ENCODE results near the gene COL8A2. TPM values are rescaled to one million over a fixed set of nuclear protein-coding genes. Genes with fewer than 3 reads are reported as not detected.
A peak's percentile ranks its signal among the peaks of the same experiment; 100 is the strongest.

COL8A2 gene
- total RNA-seq, 4 donors from 2014 or later, result 1.2 to 5.4 (median 1.7) TPM

DNA sequence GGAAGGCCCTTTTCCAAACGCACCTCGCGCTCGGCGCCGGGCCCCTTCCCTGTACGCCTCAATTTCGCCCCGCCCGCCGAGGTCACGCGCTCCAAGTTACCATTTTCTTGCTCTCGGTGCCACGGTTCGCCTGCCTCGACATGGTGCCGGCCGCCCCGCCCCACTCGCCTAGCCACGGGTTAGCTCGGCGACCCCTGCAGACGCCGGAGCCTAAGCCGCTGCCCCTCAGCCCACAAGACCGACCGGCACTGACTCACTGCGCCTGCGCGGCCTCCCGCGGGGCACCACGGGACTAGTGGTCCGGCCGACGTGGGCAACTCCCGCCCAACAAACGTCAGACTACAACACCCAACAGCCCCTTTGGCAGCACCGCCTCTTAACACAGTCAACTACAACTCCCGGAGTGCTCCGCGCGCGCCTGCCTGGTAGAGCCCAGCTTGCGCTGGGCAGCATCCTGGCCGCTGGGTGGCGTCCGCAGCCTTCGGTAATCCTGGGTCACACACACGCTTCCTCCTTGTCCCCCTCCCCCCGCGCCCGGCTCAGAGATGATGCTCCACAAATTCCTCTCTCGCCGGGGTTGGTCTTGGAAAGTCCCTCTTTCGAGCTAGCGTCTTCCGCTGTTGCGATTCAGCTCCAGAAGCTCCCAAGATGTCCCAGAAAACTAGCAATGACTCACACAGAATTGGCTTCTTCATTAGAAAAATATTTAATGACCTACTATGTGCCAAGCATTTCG is 24.4 kb upstream of the COL8A2 start, which contains the start of gene TRAPPC3:
Gene TRAPPC3 (minus strand): TSS at position 250 of the 736 bp plus-strand sequence. CDS start 108 bp downstream, at position 142.
- H3K27me3 ChIP-seq, result no peaks in the 10 kb centered on the region
- no peaks in the 10 kb centered on the region for H3K9me3 ChIP-seq
- H3K4me1 ChIP-seq, result peaks cover 26 to 44% (median 38%) of the 10 kb centered on the region in 4 donors
- intact Hi-C loops (cut with DNase I; ENCODE audit: low total_unique reads) (loop anchor here (2.0 kb wide), 1 partner anchor 39 kb away; no protein-coding TSS in a partner anchor), in situ Hi-C loops (cut with MboI; ENCODE audit: low pct_ligation_motif_present in 1 of 4, low pct_unique_long_range_greater_than_20kb in 1 of 4, low sequenced_read_pairs in 3 of 4) (no loop called here)
- no peaks in the 10 kb centered on the region for H3K36me3 ChIP-seq
- peak; percentile 100 for DNase-seq
- peak within 1 kb of the TSS; percentile 94 to 98 (median 96) for H3K27ac ChIP-seq
- WGBS, 2 donors (ENCODE audit: low coverage in 1 of 2), result 1% methylated on average over 35 of the region's 62 CpGs; no CpG with 5 or more reads in 1 of the 2 donors
- TF ChIP-seq CTCF (IDR thresholded peaks at IDR 0.05) (peak; percentile 73 to 98 (median 90)), EP300 (IDR thresholded peaks at IDR 0.05; ENCODE audit: low read depth) (no peak), POLR2A (IDR thresholded peaks at IDR 0.05) (peak; percentile 84), POLR2AphosphoS5 (IDR thresholded peaks at IDR 0.05) (peak; percentile 91 to 95 (median 94))
- peak within 1 kb of the TSS; percentile 43 to 91 (median 67) for H3K4me3 ChIP-seq

DNA sequence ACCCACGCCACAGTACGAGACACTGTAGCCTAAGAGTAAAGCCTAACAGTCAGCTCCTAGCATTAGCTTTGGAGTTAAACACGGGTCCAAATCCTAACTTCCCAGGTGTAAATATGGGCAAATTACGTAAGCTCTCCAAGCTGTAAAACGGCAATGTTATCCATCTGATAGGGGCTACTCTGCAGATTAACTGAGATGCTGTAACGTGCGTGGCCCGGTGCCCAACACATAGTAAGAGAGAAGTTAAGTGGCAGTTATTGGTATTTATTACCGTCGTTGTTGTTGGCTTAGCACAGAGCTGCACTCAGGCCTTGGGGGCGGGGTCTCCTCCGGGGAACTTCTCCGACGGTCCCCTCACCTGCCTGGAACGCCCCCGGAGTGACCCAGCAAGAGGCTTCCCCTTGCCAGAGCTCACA is 23.8 kb upstream of the COL8A2 start:
- Histone ChIP-seq H3K27me3 (no peaks in the 10 kb centered on the region), H3K9me3 (no peaks in the 10 kb centered on the region), H3K4me1 (peaks cover 26 to 44% (median 38%) of the 10 kb centered on the region in 4 donors), H3K4me3 (peak overlapping the region; percentile 43 to 91 (median 67)), H3K27ac (peak overlapping the region; percentile 94 to 98 (median 96)), H3K36me3 (no peaks in the 10 kb centered on the region)
- in situ Hi-C loops (cut with MboI; ENCODE audit: low pct_ligation_motif_present in 1 of 4, low pct_unique_long_range_greater_than_20kb in 1 of 4, low sequenced_read_pairs in 3 of 4), result no loop called here
- intact Hi-C loops (cut with DNase I; ENCODE audit: low total_unique reads), result loop anchor here (2.0 kb wide), 1 partner anchor 40 kb away; no protein-coding TSS in a partner anchor
- TF ChIP-seq POLR2AphosphoS5 (IDR thresholded peaks at IDR 0.05), result no peak
- no peak for TF ChIP-seq EP300 (IDR thresholded peaks at IDR 0.05; ENCODE audit: low read depth)
- TF ChIP-seq POLR2A (IDR thresholded peaks at IDR 0.05), result no peak
- TF ChIP-seq CTCF (IDR thresholded peaks at IDR 0.05), result no peak
- DNase-seq, result no peak
- WGBS, 2 donors (ENCODE audit: low coverage in 1 of 2), result 0% methylated on average over 16 of the region's 16 CpGs; no CpG with 5 or more reads in 1 of the 2 donors

DNA sequence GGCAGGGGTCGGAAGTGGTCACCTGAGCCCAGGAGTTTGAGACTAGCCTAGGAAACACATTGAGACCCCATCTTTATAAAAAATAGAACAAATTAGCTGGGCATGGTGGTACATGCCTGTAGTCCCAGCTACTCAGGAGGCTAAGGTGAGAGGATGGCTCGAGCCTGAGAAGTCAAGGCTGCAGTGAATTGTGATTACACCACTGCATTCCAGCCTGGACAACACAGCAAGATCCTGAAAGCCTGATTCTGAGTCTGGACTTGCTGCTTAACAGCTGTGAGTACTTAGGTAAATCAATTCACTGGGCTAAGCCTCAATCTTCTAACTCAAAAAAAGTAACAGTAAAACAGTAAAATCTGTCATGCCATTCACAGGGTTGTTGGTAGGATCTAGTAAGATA is 19.4 kb upstream of the COL8A2 start:
- peaks cover 0 to 5% (median 2%) of the 10 kb centered on the region in 4 donors for H3K36me3 ChIP-seq
- in situ Hi-C loops (cut with MboI; ENCODE audit: low pct_ligation_motif_present in 1 of 4, low pct_unique_long_range_greater_than_20kb in 1 of 4, low sequenced_read_pairs in 3 of 4) (no loop called here), intact Hi-C loops (cut with DNase I; ENCODE audit: low total_unique reads) (no loop called here)
- no peak overlapping the region for H3K4me3 ChIP-seq
- 86 to 100% methylated on average over 1 to 2 of the region's 2 CpGs for WGBS, 2 donors (ENCODE audit: low coverage in 1 of 2)
- H3K9me3 ChIP-seq, result no peaks in the 10 kb centered on the region
- TF ChIP-seq CTCF (IDR thresholded peaks at IDR 0.05) (no peak), POLR2A (IDR thresholded peaks at IDR 0.05) (no peak), POLR2AphosphoS5 (IDR thresholded peaks at IDR 0.05) (no peak), EP300 (IDR thresholded peaks at IDR 0.05; ENCODE audit: low read depth) (no peak)
- H3K27me3 ChIP-seq, result no peaks in the 10 kb centered on the region
- no peak for DNase-seq
- H3K4me1 ChIP-seq, result peaks cover 10 to 36% (median 20%) of the 10 kb centered on the region in 4 donors
- H3K27ac ChIP-seq, result no peak overlapping the region

- Histone ChIP-seq H3K9me3 (no peaks in the 10 kb centered on the region), H3K27me3 (no peaks in the 10 kb centered on the region), H3K27ac (no peak overlapping the region), H3K4me3 (no peak overlapping the region), H3K36me3 (peaks cover 0 to 13% (median 6%) of the 10 kb centered on the region in 4 donors), H3K4me1 (peaks cover 10 to 32% (median 16%) of the 10 kb centered on the region in 4 donors)
- in situ Hi-C loops (cut with MboI; ENCODE audit: low pct_ligation_motif_present in 1 of 4, low pct_unique_long_range_greater_than_20kb in 1 of 4, low sequenced_read_pairs in 3 of 4), result no loop called here
- 70 to 74% methylated on average over 3 to 4 of the region's 4 CpGs for WGBS, 2 donors (ENCODE audit: low coverage in 1 of 2)
- intact Hi-C loops (cut with DNase I; ENCODE audit: low total_unique reads), result no loop called here
- no peak for TF ChIP-seq POLR2A (IDR thresholded peaks at IDR 0.05)
- no peak for TF ChIP-seq POLR2AphosphoS5 (IDR thresholded peaks at IDR 0.05)
- TF ChIP-seq CTCF (IDR thresholded peaks at IDR 0.05), result no peak
- TF ChIP-seq EP300 (IDR thresholded peaks at IDR 0.05; ENCODE audit: low read depth), result no peak
- no peak for DNase-seq
These were observed 18.4 kb upstream of the COL8A2 start for GRCh38 chr1:36143424-36143823.
